ENCODE measurements around the gene C1QC.

C1QC gene

GRCh38 chr1:22619252-22619651 lies 24.2 kb upstream of the C1QC start:
- DNase-seq (ENCODE audit: low spot score) = no peak

- DNase-seq (ENCODE audit: low spot score) = no peak
Measured at GRCh38 chr1:22619798-22620197, 23.6 kb upstream of the C1QC start.

- no peak for DNase-seq (ENCODE audit: low spot score)
Measured at GRCh38 chr1:22621761-22622160, 21.7 kb upstream of the C1QC start.

GRCh38 chr1:22625262-22625925 lies 18.0 kb upstream of the C1QC start:
- DNase-seq (ENCODE audit: low spot score) = no peak

- no peak for DNase-seq (ENCODE audit: low spot score)
Measured at GRCh38 chr1:22626237-22627157, 16.9 kb upstream of the C1QC start.

GRCh38 chr1:22627331-22627730 lies 16.1 kb upstream of the C1QC start:
- no peak for DNase-seq (ENCODE audit: low spot score)

- no peak for DNase-seq (ENCODE audit: low spot score)
Measured at GRCh38 chr1:22628698-22629444, 14.6 kb upstream of the C1QC start.

- no peak for DNase-seq (ENCODE audit: low spot score)
Measured at GRCh38 chr1:22629886-22630285, 13.5 kb upstream of the C1QC start.

GRCh38 chr1:22633697-22634463 lies 9.6 kb upstream of the C1QC start:
- no peak for DNase-seq (ENCODE audit: low spot score)

GRCh38 chr1:22635436-22635835 lies 8.0 kb upstream of the C1QC start:
- no peak for DNase-seq (ENCODE audit: low spot score)

- peak; percentile 52 for DNase-seq (ENCODE audit: low spot score)
Measured at GRCh38 chr1:22636353-22636752, 7.1 kb upstream of the C1QC start, which contains the start of gene C1QA. Gene C1QA (plus strand): TSS chr1:22636628. CDS start chr1:22637617, 989 bp downstream.

GRCh38 chr1:22636927-22637326 lies 6.5 kb upstream of the C1QC start:
- no peak for DNase-seq (ENCODE audit: low spot score)

GRCh38 chr1:22637907-22638445 lies 5.5 kb upstream of the C1QC start:
- no peak for DNase-seq (ENCODE audit: low spot score)

- no peak for DNase-seq (ENCODE audit: low spot score)
Measured at GRCh38 chr1:22638476-22639234, 4.8 kb upstream of the C1QC start.

GRCh38 chr1:22639286-22639685 lies 4.1 kb upstream of the C1QC start:
- no peak for DNase-seq (ENCODE audit: low spot score)

GRCh38 chr1:22641247-22641646 lies 2.2 kb upstream of the C1QC start:
- DNase-seq (ENCODE audit: low spot score) = no peak

- no peak for DNase-seq (ENCODE audit: low spot score)
Measured at GRCh38 chr1:22641906-22642636, 1.4 kb upstream of the C1QC start.

- DNase-seq (ENCODE audit: low spot score) = no peak
Measured at GRCh38 chr1:22643928-22644327, 495 bp downstream of the C1QC start.

GRCh38 chr1:22645931-22646330 lies 2.5 kb downstream of the C1QC start:
- no peak for DNase-seq (ENCODE audit: low spot score)

GRCh38 chr1:22646384-22646783 lies 3.0 kb downstream of the C1QC start:
- no peak for DNase-seq (ENCODE audit: low spot score)
